Measurements from ENCODE around the gene UBASH3B. TPM values are rescaled to one million over a fixed set of nuclear protein-coding genes. Genes with fewer than 3 reads are reported as not detected.

Gene UBASH3B
- total RNA-seq, 1 donor from 2014 or later, result 2.0 TPM

GRCh38 chr11:122769126-122769780 lies 113.7 kb downstream of the UBASH3B start:
- Mint-ChIP-seq H3K27me3 (ENCODE audit: insufficient read depth, low read depth) (peaks cover 8% of the 10 kb centered on the region), H3K4me1 (no peaks in the 10 kb centered on the region), H3K9me3 (no peaks in the 10 kb centered on the region), H3K4me3 (no peak overlapping the region), H3K27ac (no peak overlapping the region), H3K36me3 (no peaks in the 10 kb centered on the region)
- no peaks in the 10 kb centered on the region for H3F3A ChIP-seq (ENCODE audit: low read depth)
- no peak for DNase-seq (ENCODE audit: low spot score)
- H3K9ac ChIP-seq, result no peak overlapping the region
- H3K4me1 ChIP-seq, result no peaks in the 10 kb centered on the region
- H3K36me3 ChIP-seq, result no peaks in the 10 kb centered on the region
- no peaks in the 10 kb centered on the region for H4K20me1 ChIP-seq (ENCODE audit: low read depth)
- H3K4me3 ChIP-seq, result no peak overlapping the region
- H3K27me3 ChIP-seq, result no peaks in the 10 kb centered on the region
- H3K27ac ChIP-seq, result no peak overlapping the region
- no peaks in the 10 kb centered on the region for H3K9me3 ChIP-seq (ENCODE audit: low read depth)
- H2AFZ ChIP-seq (replicated peaks), result no peak overlapping the region
- TF ChIP-seq EZH2 (IDR thresholded peaks at IDR 0.05), result no peak
- no peak for TF ChIP-seq EZH2phosphoT487 (IDR thresholded peaks at IDR 0.05)
- TF ChIP-seq CTCF (IDR thresholded peaks at IDR 0.05), result no peak
- no peaks in the 10 kb centered on the region for H3K79me2 ChIP-seq (ENCODE audit: low read depth)
- no peak overlapping the region for H3K4me2 ChIP-seq

- no peak for TF ChIP-seq EZH2phosphoT487 (IDR thresholded peaks at IDR 0.05)
- TF ChIP-seq EZH2 (IDR thresholded peaks at IDR 0.05), result no peak
- no peak for TF ChIP-seq CTCF (IDR thresholded peaks at IDR 0.05)
- H3K4me1 Mint-ChIP-seq, result no peaks in the 10 kb centered on the region
- H3F3A ChIP-seq (ENCODE audit: low read depth), result no peaks in the 10 kb centered on the region
- peaks cover 4% of the 10 kb centered on the region for H3K27me3 Mint-ChIP-seq (ENCODE audit: insufficient read depth, low read depth)
- H3K27ac ChIP-seq, result no peak overlapping the region
- H3K9me3 ChIP-seq (ENCODE audit: low read depth), result no peaks in the 10 kb centered on the region
- H3K27me3 ChIP-seq, result no peaks in the 10 kb centered on the region
- H3K27ac Mint-ChIP-seq, result no peak overlapping the region
- H3K36me3 ChIP-seq, result no peaks in the 10 kb centered on the region
- no peaks in the 10 kb centered on the region for H4K20me1 ChIP-seq (ENCODE audit: low read depth)
- no peaks in the 10 kb centered on the region for H3K4me1 ChIP-seq
- no peak overlapping the region for H3K4me3 ChIP-seq
- H2AFZ ChIP-seq (replicated peaks), result no peak overlapping the region
- no peaks in the 10 kb centered on the region for H3K79me2 ChIP-seq (ENCODE audit: low read depth)
- DNase-seq (ENCODE audit: low spot score), result no peak
- H3K4me2 ChIP-seq, result no peak overlapping the region
- no peak overlapping the region for H3K9ac ChIP-seq
- no peaks in the 10 kb centered on the region for H3K9me3 Mint-ChIP-seq
- H3K4me3 Mint-ChIP-seq, result no peak overlapping the region
- H3K36me3 Mint-ChIP-seq, result no peaks in the 10 kb centered on the region
These were observed 117.4 kb downstream of the UBASH3B start for GRCh38 chr11:122772945-122773344.

GRCh38 chr11:122773781-122774266 lies 118.3 kb downstream of the UBASH3B start:
- Histone ChIP-seq H3K9me3 (ENCODE audit: low read depth) (no peaks in the 10 kb centered on the region), H2AFZ (replicated peaks) (no peak overlapping the region), H3F3A (ENCODE audit: low read depth) (no peaks in the 10 kb centered on the region), H4K20me1 (ENCODE audit: low read depth) (no peaks in the 10 kb centered on the region), H3K27ac (no peak overlapping the region), H3K4me2 (no peak overlapping the region), H3K79me2 (ENCODE audit: low read depth) (no peaks in the 10 kb centered on the region), H3K9ac (no peak overlapping the region), H3K4me1 (no peaks in the 10 kb centered on the region), H3K36me3 (no peaks in the 10 kb centered on the region), H3K27me3 (no peaks in the 10 kb centered on the region), H3K4me3 (no peak overlapping the region)
- Mint-ChIP-seq H3K4me1 (no peaks in the 10 kb centered on the region), H3K9me3 (no peaks in the 10 kb centered on the region), H3K27me3 (ENCODE audit: insufficient read depth, low read depth) (peaks cover 4% of the 10 kb centered on the region), H3K27ac (no peak overlapping the region), H3K4me3 (no peak overlapping the region), H3K36me3 (no peaks in the 10 kb centered on the region)
- DNase-seq (ENCODE audit: low spot score), result no peak
- TF ChIP-seq CTCF (IDR thresholded peaks at IDR 0.05) (no peak), EZH2 (IDR thresholded peaks at IDR 0.05) (no peak), EZH2phosphoT487 (IDR thresholded peaks at IDR 0.05) (no peak)

All from neural progenitor cell (in vitro differentiated cells).